NCI-H187 (cell line): ENCODE measurements around the gene DAP.
A peak's percentile ranks its signal among the peaks of the same experiment; 100 is the strongest.

Experiments
- DNase-seq, 2 experiments: peaks; one replicate each; lab custom pipeline; 2025; lab: John Stamatoyannopoulos, UW

Gene DAP

DNA sequence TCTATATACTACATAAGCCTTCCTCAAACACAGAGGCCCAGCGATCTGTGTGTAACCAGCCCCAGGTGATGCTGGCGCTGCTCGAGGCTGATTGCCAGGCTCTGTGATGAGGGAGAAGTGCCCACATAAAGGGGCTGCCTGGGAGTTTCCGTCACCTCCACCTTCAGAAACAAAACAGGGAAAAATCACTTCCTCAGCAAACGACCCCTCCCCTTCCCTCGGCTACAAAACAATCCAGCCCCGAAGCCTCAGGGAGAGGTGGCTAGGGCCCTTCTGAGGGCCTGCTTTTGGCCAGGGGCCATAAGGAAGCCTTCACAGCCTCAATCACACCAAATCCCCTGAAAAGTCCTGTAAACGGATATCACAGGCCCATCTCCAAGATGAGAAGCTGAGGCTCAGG is 51.1 kb downstream of the DAP start:
- DNase-seq = no peak

DNA sequence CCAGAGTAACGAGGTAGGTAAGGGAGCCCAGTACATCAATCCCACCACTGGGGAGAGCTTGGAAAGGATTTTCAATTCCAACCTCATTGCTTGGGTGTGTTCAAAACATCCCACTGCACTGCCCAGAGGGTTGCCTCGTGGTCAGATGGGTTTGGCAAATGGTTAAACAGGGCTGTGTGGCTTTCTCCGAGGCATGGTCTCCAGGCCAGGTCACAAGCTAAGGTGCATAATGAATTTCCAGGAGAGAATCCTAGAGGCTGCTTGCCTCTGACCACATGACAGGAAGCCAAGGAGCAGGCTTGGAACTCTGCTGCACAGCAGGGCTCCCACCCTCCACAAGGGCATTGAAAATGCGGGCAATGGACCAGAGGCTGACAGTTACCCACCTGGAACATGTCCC is 51.6 kb downstream of the DAP start:
- no peak for DNase-seq

DNA sequence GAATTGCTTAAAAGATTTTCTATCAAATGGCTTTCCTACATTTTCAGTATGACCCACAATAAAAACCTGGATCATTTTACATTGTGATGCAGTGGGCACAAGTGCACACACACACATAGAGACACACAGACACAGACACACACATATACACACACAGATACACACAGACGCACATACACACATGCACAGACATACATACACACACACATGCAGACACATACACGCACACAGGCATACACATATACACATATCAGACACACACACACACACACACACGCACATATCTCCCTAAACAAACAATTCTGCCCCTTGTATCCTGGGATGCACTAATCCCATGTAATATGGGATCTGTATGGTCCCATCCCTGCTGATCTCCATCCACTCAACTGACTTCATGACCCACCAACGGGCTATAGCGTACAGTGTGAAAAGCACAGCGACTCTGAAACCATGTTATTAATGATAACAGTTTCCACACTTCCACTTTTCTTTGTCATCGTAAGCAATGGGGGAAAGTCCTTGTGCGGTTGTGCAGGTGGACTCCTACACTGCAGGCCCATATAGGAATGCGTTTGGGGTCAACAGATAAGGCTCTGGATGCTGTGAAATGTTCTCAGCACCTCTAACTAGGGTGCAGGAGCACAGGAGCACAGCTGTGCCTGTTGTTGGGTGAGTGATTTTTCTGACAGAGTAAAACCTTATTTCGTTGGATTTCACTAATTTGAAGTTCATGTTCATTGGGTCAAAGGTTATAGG is 52.7 kb downstream of the DAP start:
- no peak for DNase-seq

- no peak for DNase-seq
Measured at GRCh38 chr5:10707198-10708142, 53.6 kb downstream of the DAP start.

DNA sequence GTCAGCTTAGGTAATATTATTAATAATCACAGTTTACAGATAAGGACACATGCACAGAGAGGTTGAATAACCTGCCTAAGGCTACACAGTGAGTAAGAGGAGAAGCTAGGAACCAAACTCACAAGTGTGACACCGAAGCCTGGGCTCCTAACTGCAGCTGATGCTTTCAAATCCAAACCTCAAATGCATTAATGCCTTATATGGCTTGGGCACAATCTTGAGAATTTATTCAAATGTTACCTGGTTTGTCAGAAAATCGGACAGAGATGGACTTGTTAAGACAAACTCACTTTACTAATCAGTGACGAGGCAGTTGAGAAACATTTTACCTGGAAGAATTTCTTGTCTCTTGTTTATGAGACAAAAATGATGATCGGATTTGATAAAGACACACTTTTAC is 54.7 kb downstream of the DAP start:
- no peak for DNase-seq

GRCh38 chr5:10705747-10706146 is 55.3 kb downstream of the DAP start:
- no peak for DNase-seq

GRCh38 chr5:10704949-10705621 is 55.9 kb downstream of the DAP start:
- DNase-seq = no peak

DNA sequence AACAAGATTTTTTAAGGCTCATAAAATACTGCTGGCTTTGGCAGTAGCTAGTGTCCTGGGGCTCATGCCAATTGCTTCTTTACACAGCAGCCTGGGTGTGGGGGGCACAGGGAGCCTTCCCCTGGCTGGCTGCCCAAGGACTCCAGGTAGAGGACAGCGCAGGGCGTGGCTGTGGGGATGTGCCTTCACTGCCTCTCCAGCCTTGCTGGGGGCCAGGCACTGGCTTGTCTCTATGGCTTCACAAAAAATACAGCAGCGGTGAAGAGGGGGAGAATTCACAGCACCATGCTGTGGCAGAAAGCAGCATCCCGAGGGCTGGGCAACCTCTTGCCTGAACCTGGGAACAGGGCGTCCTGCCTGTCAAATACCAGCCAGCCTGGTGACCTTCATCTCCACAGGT is 57.4 kb downstream of the DAP start:
- DNase-seq = no peak

- no peak for DNase-seq
Measured at GRCh38 chr5:10702911-10703491, 58.0 kb downstream of the DAP start.

- no peak for DNase-seq
Measured at GRCh38 chr5:10702040-10702629, 58.9 kb downstream of the DAP start.

DNA sequence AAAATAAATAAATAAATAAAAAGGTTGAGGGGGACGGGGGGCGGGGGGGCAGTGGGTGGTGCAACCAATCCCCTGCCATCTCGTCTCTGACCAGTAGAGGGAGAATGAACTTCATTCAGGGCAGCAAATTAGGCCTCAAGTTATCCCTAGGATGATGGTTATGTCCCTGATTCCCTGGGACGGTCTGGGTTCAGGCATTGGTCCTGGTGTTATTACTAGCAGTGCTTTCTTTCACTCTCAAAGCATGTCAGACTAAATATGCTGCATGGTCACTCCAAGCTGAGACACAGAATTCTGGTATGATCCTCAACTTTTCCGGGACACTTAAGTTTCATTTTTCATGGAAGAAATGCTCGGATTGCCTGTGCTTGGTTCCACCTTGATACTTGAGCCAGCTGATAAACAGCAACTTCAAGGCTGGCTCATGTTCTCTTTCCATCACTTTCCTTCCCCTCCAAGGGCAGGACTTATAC is 59.4 kb downstream of the DAP start:
- no peak for DNase-seq

DNA sequence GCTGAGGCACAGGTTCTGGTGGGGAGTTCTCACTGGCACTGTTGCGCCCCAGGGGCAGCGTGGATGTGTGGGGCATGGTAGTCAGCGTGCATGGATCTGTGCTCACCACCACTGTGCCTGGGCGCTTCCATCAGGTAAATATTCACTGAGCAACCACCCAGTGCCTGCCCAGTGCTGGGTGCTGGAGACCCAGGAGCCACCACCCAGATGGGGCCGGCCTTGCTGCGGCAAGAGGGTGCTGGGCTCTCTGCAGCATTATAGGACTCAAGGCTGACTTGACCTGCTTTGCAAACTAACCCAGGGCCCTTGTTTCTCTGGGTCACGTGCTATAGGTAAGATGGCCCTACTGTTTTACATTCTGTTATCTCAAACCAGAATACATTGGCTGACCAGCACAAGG is 60.5 kb downstream of the DAP start:
- DNase-seq = no peak

DNA sequence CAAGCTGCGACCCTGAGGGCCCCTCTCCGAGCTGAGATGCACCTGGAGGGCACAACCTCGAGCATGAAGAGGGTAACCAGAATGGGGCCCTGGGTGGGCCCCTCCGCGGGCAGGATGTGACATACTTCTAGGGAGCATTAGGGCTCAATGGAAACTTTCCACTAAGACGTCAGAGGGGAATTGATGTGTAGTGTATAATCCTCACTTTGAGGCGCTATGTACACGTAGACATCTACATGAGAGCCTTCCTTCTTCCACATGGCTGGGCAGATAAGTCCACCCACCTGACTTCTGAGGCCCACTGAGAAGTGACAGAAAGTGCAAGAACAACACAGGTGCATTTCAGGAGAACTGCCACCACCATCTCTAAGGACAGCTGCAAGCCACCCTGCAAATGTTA is 61.0 kb downstream of the DAP start:
- no peak for DNase-seq

DNA sequence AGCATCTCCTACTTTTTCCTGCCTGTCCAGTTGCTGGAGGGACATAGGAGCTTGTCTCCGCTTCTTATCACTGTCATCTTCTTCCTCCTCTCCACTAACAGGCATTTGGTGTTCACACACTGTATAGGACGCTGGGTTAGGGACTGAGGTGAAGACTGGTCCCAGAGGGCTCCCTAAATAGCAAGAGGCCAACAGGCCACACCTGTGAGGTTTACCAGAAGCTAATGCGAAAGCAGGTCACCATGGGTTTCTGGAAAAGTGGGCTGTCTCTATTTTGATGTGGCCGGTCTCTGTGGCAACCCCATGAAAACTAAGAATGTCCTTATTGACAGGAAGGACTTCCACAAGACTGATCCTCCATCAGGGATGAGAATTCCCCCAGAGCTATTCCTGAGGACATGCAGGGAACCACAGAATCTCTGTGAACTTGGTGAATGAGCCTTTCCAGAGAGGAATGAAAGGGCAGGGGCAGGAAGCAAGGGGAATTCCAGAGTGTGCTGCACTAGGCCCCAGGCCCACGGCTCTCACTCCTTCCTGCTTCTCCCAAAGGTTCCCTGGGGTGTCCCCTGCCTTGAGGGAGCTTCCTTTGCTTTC is 61.7 kb downstream of the DAP start:
- DNase-seq = no peak

GRCh38 chr5:10695759-10696543 is 65.1 kb downstream of the DAP start:
- no peak for DNase-seq

- DNase-seq = peak in 1 of 2 experiments; percentile 23
Measured at GRCh38 chr5:10695055-10695649, 65.9 kb downstream of the DAP start.

DNA sequence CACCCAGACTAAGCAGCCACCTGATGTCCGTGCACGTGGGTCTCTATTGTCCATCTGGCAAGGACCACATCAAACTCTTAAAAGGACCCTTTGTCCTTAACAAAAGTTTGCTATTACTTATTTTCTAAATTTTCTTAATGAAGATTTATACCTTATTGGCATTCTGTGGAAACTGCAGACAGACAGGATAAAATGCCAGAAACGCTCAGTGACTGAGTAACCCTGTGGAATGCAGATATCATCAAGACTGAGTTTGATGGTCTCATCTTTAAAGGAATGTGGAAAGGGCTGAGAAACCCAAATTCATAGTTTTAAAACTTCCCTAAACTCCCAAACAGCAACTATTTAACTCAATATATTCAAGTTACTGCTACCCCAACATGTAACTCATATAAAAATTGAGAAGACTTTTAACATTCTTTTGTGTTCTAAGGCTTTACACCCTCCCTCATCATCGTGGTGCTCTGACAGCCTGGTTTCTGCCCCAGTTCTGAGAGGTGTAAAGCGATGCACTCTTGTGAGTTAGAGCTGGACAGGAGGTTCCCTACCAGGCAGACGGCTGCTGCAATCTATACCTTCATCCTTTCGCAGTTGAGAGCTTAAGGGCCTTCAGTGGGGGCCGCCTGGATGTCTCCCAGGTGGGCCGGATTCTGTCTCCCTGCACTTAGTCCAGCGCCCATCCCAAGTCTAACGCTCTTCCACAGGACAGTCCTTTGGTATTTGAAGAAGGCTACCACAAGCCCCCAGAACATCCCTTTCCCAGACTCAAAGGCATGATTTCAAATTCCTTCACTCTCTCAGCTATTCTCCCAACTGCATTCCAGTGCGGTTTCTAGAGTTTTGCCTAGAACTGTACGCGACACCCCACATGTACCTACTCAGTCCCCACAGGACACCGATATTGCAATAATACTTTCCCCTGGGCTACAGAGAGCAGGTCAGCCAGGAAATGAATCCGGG is 68.9 kb downstream of the DAP start:
- DNase-seq = no peak

- DNase-seq = no peak
Measured at GRCh38 chr5:10690460-10691440, 70.3 kb downstream of the DAP start.
